MCF 10A (cell line): ENCODE data around the gene MYO16. TPM values are rescaled to one million over a fixed set of nuclear protein-coding genes. Genes with fewer than 3 reads are reported as not detected.

Experiments
- BruUV-seq: library from RNA; stranded (reverse); fragments of 400-500 nt; replicated peaks from 2 replicates; lab custom pipeline; 2021; lab: Mats Ljungman, UMichigan
- CTCF ChIA-PET: fragments of 300-600 bp; sonication (Branson Sonifier 250); formaldehyde crosslinking; extraction: SDS; loops from one replicate; lab custom pipeline; 2021; ENCODE audit warnings: antibody characterized with exemption, inconsistent platforms; lab: Yijun Ruan, JAX
- POLR2A ChIA-PET: fragments of 300-600, 350-650 bp; sonication (Branson Sonifier 250); formaldehyde crosslinking; extraction: SDS; loops from one replicate; lab custom pipeline; 2020; ENCODE audit warnings: antibody characterized with exemption, inconsistent platforms; lab: Yijun Ruan, JAX
- DNase-seq: peaks from one replicate; pipeline ENCODE4 v3.0.0-alpha.2; 2018; ENCODE audit not compliant: unreplicated experiment
- H3K27ac Mint-ChIP-seq: one replicate; pipeline ENCODE4 v1.8.0; 2022; ENCODE audit warnings: mild to moderate bottlenecking, low read depth, mixed read lengths; ENCODE audit not compliant: unreplicated experiment
- H3K27me3 Mint-ChIP-seq: one replicate; pipeline ENCODE4 v1.8.0; 2022; ENCODE audit warnings: mixed read lengths; ENCODE audit not compliant: insufficient read depth, unreplicated experiment
- H3K36me3 Mint-ChIP-seq: one replicate; pipeline ENCODE4 v1.8.0; 2022; ENCODE audit warnings: mild to moderate bottlenecking, moderate library complexity, mixed read lengths; ENCODE audit not compliant: insufficient read depth, unreplicated experiment
- H3K4me1 Mint-ChIP-seq: one replicate; pipeline ENCODE4 v1.8.0; 2022; ENCODE audit warnings: mixed read lengths; ENCODE audit not compliant: insufficient read depth, unreplicated experiment
- H3K4me3 Mint-ChIP-seq: one replicate; pipeline ENCODE4 v1.8.0; 2022; ENCODE audit warnings: mild to moderate bottlenecking, moderate library complexity, mixed read lengths; ENCODE audit not compliant: unreplicated experiment
- H3K9me3 Mint-ChIP-seq: one replicate; pipeline ENCODE4 v1.8.0; 2022; ENCODE audit warnings: mixed read lengths; ENCODE audit not compliant: unreplicated experiment
- intact Hi-C: fragments of 100-400 bp; cut with micrococcal nuclease; formaldehyde crosslinking; loops from 2 replicates; pipeline ENCODE4 v1.14.1; 2022
- total RNA-seq: library from RNA; stranded (reverse); gene quantifications from 2 replicates; pipeline ENCODE4 v1.2.3, GENCODE V29; 2022
- TF ChIP-seq, protein P1 (sequence below): fragments of 200-600 bp; IDR thresholded peaks from one replicate; pipeline ENCODE4 v1.8.0; 2022; ENCODE audit warnings: antibody characterized with exemption, mild to moderate bottlenecking; ENCODE audit not compliant: unreplicated experiment

MYO16 gene
- total RNA-seq, 1 experiment from 2014 or later: not detected

GRCh38 chr13:109007946-109008345 lies 378.5 kb downstream of the MYO16 start:
- POLR2A ChIA-PET: interaction anchor here (0.6 kb wide), 1 partner anchor 9 kb away, joined by 3 read pairs; no protein-coding TSS in a partner anchor
- BruUV-seq: no TSS peak

GRCh38 chr13:109009756-109010155 lies 380.3 kb downstream of the MYO16 start:
- TF ChIP-seq, protein P1, sequence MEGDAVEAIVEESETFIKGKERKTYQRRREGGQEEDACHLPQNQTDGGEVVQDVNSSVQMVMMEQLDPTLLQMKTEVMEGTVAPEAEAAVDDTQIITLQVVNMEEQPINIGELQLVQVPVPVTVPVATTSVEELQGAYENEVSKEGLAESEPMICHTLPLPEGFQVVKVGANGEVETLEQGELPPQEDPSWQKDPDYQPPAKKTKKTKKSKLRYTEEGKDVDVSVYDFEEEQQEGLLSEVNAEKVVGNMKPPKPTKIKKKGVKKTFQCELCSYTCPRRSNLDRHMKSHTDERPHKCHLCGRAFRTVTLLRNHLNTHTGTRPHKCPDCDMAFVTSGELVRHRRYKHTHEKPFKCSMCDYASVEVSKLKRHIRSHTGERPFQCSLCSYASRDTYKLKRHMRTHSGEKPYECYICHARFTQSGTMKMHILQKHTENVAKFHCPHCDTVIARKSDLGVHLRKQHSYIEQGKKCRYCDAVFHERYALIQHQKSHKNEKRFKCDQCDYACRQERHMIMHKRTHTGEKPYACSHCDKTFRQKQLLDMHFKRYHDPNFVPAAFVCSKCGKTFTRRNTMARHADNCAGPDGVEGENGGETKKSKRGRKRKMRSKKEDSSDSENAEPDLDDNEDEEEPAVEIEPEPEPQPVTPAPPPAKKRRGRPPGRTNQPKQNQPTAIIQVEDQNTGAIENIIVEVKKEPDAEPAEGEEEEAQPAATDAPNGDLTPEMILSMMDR: no peak
- no peaks in the 10 kb centered on the region for H3K4me1 Mint-ChIP-seq
- peaks cover 12% of the 10 kb centered on the region for H3K27me3 Mint-ChIP-seq
- H3K27ac Mint-ChIP-seq: no peak overlapping the region
- ChIA-PET CTCF (no interaction called here), POLR2A (interaction anchor here (0.7 kb wide), 1 partner anchor 626 kb away, joined by 3 read pairs; no protein-coding TSS in a partner anchor)
- DNase-seq: no peak
- intact Hi-C loops: no loop called here
- H3K36me3 Mint-ChIP-seq: peaks cover 5% of the 10 kb centered on the region
- no peak overlapping the region for H3K4me3 Mint-ChIP-seq
- BruUV-seq: no TSS peak
- H3K9me3 Mint-ChIP-seq: peaks cover 6% of the 10 kb centered on the region

More at GRCh38 chr13:109007946-109008345, 378.5 kb downstream of the MYO16 start:
- Mint-ChIP-seq H3K27me3 (peaks cover 12% of the 10 kb centered on the region), H3K4me3 (no peak overlapping the region), H3K4me1 (no peaks in the 10 kb centered on the region), H3K27ac (no peak overlapping the region), H3K36me3 (peaks cover 5% of the 10 kb centered on the region), H3K9me3 (peaks cover 6% of the 10 kb centered on the region)
- TF ChIP-seq, protein P1: no peak
- intact Hi-C loops: no loop called here
- no peak for DNase-seq
- CTCF ChIA-PET: no interaction called here

DNA sequence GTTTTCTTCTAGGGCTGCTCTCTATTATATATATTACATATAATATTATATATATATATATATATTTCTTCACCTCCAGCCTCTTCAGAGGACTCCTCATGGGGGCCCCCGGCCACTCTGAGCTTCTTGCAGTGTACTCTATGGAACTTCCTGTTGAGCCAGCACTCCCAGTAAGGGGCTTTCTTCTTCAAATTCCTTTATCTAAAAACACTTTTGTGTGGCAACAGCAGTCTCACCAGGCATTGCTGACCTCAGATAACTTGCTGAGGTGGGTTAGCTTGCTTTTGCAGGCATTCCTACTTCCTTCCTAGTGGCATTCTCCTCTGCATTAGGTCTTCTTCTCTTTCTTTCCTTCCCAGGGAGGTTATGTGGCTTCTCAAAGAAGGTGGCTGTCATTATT lies 381.5 kb downstream of the MYO16 start:
- Mint-ChIP-seq H3K27me3 (peaks cover 3% of the 10 kb centered on the region), H3K27ac (no peak overlapping the region), H3K4me1 (no peaks in the 10 kb centered on the region), H3K4me3 (no peak overlapping the region), H3K36me3 (peaks cover under 1% of the 10 kb centered on the region), H3K9me3 (no peaks in the 10 kb centered on the region)
- no TSS peak for BruUV-seq
- ChIA-PET CTCF (interaction anchor here (0.6 kb wide), 1 partner anchor 516 kb away, joined by 3 read pairs; no protein-coding TSS in a partner anchor), POLR2A (no interaction called here)
- no peak for DNase-seq
- intact Hi-C loops: no loop called here
- TF ChIP-seq, protein P1: no peak

DNA sequence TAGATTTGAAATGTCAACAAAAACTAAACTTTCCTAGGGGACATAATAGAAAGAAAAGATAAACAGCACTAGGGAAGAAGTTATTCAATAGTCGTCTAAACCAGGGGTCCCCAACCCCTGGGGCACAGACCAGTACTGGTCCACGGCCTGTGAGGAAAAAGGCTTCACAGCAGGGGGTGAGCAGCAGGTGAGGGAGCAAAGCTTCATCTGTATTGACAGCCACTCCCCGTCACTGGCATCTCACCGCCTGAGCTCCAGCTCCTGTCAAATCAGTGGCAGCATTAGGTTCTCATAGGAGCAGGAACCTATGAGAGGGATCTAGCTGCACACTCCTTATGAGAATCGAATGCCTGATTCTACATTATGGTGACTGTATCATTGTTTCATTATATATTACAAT lies 382.7 kb downstream of the MYO16 start:
- intact Hi-C loops: no loop called here
- POLR2A ChIA-PET: no interaction called here
- Mint-ChIP-seq H3K4me1 (no peaks in the 10 kb centered on the region), H3K27me3 (no peaks in the 10 kb centered on the region), H3K4me3 (no peak overlapping the region), H3K36me3 (no peaks in the 10 kb centered on the region), H3K9me3 (no peaks in the 10 kb centered on the region), H3K27ac (no peak overlapping the region)
- TF ChIP-seq, protein P1: no peak
- CTCF ChIA-PET: interaction anchor here (0.5 kb wide), 1 partner anchor 27 kb away, joined by 4 read pairs; no protein-coding TSS in a partner anchor
- no peak for DNase-seq
- BruUV-seq: no TSS peak
